Measurements from ENCODE around the gene SLCO3A1.
"Not testable (repeated sequence)": the region's sequence is repeated elsewhere in the genome, so short reads cannot be mapped to it uniquely, and the experiment has no call there.

The SLCO3A1 gene

DNA sequence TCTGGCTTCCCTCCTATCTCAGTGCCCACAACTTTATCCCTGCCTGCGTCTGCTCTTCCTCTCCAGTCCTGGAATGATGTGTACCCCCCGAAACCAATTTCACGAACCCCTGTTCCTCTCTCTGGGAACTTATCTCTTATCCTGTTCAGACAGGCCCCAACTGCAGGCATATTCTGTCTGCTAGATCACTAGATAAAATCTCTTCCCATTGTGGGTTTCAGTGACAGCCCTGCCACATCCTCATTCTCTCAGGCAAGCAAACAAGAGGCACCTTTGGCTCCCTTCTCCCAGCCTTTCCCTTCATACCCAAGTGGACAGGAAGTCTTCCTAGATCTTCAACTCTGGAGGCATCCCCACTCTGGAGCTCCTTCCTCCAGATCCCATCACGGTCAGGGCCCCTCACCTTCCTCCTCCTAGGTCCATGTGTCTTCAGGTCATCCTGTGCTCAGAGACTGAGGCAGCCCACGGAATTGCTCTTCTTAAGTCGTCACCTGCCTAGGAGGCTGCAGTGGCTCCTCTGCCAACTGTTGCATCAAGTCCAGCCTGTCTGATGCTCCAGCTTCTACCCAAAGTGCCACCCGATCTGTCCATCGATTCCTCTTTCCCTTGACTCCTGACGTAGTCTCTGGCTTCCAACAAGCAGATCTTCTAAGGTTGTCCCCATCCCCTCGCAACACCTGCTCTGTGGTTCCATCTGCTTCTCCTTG, 190.8 kb downstream of the SLCO3A1 start:
- DNase-seq: no peak

DNA sequence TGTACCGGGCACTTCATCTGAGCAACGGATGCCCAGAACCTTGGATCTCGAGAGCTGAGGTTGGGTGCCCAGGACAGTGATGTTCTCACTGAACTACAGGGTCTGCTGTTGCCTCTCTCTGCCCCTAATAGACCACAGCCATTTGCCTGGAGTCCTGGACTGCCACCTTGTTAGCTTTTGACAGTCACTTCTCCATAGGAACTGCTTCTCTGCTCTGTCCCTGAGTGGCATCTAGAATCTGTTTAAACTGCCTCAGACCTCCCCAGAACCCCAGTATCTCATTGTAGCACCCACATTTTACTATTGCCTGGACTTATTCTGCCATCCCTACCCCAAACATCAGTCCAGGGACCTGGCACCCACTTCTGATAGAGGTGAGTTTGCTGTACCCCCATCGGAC, 194.4 kb downstream of the SLCO3A1 start:
- no peak for DNase-seq

DNA sequence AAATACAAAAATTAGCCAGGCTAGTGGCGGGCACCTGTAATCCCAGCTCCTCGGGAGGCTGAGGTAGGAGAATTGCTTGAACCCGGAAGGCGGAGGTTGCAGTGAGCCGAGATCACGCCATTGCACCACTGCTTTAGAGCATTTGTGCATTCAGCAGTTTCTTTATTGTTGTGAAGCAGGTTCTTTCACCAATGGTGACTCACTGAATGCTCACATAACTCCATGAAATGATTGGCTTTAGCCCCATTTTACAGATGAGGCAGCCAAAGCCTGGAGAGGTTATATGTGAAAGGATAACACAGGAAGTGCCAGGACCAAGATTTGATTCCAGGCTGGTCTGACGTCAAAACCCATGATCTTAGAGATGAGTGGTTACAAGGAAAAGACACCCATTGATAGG, 195.2 kb downstream of the SLCO3A1 start:
- no peak for DNase-seq

DNA sequence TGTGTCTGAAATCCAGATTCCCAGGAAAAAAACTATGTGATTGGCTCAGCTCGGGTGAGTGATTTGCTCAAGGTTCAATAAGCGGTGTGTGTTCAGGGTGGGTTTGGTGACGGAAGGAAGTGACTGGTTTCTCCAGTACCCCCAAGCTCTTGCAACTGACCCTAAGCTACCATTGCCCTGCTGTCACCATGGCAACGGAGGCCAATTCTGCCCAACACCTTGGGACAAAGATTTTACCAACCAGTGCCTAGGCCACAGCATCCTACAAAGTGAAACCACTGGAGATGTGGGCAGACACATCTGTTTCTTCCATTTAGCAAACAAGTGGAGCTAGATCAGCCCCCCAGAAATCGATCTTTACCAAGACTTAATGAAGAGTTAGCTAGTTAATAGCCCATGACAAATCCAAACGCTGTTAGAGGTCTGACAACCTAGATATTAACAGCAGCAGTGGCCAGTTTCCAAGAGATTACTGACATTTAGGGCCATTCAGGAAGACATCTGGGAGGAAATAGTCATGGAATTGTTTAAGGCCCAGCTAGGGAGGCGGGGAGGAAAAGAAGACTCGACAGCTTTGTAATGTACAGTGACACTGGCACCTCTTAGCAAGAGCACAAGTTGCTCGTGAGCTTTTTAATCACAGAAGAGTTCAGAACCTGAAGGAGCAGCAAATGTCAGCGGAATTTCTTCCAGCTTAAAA, 195.9 kb downstream of the SLCO3A1 start:
- no peak for DNase-seq

DNA sequence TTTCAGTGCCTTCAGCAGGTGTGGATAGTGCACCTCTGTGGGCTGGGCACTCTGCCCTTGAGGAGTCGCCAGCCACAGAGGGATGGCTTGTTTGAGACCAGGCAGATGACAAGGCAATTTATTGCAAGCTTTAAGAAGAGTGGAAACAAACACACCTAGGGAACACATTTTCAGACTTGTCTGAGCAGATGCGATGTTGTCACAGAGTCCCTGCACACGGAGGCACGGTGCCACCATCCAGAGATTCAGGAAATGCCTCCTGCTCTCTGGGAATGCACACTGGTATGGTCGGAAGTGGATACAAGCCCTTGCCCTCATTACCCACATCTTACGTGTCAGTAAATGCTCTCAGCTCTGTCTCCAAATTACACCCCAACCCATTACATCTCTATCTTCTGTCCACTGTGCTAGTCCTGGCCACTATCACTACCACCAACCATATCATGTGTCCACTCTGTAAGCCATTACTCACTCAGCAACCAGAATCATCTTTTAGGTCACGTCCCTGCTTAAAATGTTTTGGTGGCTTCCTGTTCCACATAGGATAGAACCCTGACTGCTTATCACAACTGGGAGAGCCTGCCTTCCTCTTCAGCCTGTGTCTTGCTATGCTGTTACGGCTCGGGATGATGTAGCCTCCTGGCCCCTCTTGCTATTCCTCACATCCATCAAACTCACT, 196.9 kb downstream of the SLCO3A1 start:
- DNase-seq: no peak

DNA sequence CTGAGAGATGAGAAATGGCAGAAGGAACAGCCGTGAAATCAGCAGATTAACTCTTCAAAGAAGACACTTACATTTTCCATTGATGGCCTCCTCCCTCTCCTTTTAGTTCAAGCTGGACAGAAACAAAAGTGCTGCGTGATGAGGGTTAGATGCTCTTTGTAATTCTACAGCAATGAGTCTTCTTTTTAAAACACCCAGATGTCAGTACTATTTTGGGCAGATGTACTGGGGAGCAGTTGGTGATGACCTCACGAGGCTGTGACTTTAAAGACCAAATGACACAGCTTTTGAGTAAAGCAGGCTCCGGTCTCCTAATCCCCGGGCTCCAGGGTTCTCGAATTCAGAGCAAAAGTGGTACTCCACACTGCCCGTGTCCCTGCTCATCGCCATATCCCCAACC, 198.2 kb downstream of the SLCO3A1 start:
- DNase-seq: no peak

DNA sequence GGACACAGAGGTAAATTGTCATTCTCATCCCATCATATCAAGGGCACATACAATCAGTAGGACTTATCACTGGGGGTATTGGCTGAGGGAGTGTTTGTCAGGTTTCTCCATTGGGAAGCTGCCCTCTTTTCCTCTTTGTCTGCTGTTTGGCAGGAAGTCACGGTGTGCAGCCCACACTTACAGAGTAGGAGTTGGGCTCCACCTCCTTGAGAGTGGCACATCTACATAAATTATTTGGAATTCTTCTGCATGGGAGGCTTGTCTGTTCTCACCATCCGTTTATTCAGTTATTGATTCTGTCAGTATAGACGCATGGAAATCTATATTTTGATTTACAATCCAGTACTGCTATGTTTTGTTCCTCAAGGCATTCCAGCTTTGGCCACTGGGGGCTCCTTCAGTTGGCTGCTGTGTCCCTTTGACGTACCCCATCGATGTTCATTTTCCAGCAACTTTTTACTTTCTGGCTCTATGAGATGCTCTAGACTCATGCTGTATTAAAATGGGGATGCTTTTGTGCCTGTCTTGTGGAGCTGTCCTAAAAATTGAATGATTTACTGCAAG, 200.3 kb downstream of the SLCO3A1 start:
- no peak for DNase-seq

DNA sequence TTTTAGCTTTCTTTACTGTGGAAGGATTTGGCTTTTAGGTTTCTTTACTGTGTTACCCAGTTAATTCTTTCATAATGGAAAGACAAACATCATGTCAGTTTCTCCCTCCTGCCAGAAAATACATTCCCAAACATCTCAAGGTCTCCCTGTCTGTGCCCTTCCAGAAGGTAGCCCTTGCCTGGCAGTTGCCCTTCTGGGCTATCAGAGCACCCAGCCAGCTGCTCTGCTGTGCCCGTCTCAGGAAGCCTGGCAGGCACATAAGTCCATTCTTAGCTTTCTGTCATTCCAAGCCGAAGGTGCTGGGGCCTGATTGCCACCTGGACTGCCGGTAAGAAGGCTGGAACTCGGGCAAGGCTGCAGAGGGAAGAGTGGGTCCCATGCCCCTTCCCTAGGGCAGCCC, 203.4 kb downstream of the SLCO3A1 start:
- no peak for DNase-seq

DNA sequence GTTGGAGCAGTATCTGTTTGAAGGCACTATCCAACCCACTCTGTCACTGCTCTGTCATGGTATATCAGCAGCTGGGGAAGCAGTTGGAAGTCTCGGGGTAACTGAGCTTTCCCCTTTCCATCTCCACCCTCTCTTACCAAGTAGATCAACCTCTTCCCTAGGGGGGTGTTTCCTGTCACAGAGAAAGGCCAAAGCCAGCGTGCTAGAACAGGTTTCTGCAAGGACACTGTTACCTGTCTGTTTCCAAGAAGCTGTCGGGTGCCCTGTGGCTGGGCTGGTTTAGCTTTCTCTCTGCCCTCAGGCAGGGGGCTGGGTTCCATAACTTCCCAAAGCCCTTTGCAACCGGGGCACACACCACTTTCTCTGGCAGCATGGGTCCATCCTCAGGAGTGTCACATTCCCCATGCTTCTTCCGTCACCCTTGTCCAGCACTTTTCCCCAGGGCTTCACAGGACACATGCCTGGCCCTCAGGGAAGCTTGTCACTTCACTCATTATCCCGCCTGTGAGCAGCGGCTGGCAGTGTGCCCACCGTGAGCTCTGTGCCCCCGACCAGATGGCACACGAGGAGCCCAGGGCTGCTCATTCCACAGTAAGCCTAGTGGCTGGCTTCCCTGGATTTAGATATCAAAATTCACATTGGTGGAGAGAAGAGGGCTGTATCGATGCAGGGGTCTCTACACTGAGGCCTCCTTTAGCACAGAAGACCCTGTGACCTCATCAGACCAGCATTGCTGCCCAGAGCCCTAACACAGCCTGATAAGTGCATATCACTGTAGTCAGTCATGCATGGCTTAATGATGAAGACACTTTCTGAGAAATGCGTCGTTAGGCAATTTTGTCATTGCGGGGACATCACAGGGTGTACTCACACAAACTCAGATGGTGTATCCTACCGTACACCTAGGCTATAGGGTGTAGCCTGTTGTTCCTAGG, 205.8 kb downstream of the SLCO3A1 start:
- no peak for DNase-seq

DNA sequence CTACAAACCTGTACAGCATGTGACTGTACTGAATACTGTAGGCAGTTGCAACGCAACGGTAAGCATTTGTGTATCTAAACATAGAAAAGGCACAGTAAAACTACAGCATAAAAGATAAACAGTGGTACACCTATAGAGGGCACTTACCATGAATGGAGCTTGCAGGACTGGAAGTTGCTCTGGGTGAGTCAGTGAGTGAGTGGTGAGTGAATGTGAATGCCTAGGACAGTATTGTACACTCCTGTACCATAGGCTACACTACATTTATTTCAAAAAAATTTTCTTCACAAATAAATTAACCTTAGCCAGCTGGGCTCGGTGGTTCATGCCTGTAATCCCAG, 206.4 kb downstream of the SLCO3A1 start:
- DNase-seq: not testable (repeated sequence)

DNA sequence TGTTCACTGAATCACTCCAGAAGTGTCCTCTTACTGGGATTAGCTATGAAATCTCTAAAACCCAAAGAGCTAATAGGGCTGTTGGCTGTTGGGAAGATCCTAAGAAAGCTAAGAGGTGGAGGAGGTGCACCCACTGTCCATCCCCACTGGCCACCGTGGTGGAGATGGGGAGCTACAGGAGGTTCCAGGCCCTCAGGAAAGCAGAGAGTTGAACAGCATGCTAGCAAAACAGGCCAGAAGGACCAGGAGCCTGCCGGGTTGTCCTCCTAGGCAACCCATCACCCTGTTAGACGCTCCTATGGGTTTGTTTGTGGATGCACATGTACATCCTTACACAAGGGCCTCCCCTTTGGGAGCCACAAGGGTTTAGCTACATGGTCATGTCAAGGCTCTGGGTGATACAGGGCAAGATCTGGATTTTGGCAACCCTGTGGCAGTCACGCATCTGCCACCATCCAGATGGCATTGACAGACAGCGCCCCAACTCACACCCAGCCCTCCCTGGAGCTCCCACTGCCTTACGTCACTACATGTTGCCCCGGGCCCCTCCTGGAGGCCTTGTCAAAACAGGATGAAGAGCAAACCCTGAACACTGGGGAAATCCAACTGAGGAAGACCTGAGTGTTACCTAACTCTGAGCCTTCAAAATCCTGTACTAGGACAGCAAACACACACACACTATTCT, 208.1 kb downstream of the SLCO3A1 start:
- DNase-seq: no peak

DNA sequence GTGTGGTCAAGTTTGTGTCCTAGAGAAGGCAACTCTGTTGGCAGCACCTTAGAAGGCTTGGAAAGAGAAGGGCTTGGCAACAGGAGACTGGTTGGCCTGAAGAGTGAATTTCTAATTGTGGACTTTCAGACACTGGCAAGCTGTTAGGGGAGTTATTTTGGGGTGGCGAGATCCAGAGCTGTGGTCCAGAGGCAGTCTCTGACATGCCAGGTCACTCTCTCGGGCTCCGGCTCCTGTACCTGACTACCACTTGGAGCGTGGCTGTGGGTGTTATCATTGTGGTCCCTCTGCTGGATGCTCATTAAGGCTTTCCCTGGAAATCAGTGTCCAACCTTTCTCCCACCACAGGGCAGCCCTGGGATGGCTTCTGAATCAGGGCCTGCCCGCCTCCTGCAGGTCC, 209.0 kb downstream of the SLCO3A1 start:
- no peak for DNase-seq

DNA sequence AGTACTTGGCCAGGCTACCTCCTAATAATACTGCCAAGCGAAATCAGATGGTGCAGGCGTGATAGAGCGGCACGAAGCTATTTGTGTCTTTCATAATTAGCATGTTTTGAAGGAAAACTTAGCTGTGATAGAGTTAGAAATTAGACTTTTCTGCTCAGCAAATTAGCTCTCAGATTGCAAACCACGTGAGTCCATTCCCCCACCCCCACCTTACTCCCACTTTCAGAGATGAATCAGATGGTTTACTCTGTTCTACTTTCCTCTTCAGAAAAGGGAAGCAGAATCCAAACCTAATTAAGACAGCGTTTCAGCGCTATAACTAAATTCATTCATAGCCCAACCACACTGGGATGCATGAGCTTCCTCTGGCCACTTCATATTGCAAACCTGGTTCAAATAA, 214.6 kb downstream of the SLCO3A1 start:
- no peak for DNase-seq

DNA sequence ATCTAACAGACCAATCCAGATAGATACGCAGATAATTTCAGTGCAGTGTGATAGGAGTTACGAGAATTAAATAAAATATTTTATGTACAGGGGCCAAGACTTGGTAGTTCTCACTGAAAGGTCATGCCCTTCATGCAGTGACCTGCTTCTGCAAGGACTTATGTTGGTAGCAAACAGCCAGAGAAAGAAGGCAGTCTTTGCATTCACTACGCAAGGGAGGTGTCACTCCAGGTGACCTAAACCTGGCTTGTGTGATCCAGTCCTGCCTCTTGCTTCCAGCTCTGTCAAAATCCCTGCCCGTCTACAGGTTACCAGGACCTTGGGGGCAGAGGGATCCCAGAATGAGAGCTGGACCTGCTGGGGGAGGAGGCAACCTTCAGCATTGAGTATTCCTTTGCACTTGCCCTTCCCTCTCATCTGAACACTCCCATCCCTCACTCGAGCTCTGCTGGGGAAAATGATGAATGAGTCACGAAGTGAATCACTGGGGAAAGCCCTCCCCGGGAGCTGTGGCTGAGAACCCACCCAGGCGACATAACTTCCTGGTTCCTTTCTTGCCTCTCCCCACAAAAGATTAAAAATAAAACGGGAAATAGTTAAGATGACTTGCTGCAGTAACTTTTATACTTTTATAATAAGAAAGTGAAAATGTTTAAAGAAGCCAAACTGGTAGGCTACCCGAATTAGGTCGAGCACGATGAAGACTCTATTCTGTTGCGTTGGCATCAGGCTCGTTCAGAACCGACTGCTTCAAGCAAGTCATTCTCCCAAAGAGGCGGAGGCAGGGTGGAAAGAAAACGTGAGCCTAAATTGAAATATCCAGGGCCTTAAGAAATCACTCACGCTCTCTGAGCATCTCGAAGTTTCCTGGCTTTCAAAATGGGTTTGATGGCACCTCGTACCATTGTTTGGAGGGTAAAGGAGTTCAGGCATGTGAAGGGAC, 216.1 kb downstream of the SLCO3A1 start:
- DNase-seq: no peak

DNA sequence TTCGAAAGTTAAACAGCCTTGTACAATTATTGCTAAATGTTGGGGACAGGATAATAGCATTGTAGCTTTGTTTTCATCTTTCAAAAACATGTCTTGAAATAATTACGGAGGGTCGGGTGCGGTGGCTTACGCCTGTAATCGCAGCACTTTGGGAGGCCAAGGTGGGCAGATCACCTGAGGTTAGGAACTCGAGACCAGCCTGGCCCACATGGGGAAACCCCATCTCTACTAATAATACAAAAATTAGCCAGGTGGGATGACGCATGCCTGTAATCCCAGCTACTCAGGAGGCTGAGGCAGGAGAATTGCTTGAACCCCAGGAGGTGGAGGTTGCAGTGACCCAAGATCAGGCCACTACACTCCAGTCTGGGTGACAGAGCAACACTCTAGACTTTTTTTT, 216.7 kb downstream of the SLCO3A1 start:
- not testable (repeated sequence) for DNase-seq

DNA sequence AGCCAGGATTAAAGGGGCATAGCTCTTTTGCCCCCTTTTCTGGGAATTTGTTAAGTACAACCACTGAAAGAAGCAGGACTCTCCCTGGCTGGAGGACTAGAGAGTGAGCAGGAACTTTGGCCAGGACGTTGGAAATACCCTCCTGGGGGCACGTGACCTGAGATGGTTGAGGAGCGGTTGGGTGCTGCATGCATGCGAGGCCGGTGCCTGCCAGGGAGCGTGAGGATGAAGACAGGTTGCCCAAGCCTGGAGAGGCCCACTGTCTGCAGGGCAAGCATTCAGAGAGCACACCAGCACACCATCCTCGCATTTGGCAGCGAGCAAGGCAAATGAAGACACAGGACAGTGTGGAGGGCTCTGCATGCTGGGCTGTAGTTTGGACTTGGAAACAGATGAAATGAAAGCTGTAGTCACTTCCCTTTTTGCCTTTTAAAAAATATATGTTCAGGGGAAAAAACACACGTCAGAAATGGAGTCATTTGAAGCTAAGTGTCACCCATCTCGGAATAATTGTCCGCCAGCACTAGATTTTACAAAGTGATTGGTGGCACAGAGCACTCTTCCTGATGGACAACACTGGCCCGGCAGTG, 217.6 kb downstream of the SLCO3A1 start:
- DNase-seq: no peak

DNA sequence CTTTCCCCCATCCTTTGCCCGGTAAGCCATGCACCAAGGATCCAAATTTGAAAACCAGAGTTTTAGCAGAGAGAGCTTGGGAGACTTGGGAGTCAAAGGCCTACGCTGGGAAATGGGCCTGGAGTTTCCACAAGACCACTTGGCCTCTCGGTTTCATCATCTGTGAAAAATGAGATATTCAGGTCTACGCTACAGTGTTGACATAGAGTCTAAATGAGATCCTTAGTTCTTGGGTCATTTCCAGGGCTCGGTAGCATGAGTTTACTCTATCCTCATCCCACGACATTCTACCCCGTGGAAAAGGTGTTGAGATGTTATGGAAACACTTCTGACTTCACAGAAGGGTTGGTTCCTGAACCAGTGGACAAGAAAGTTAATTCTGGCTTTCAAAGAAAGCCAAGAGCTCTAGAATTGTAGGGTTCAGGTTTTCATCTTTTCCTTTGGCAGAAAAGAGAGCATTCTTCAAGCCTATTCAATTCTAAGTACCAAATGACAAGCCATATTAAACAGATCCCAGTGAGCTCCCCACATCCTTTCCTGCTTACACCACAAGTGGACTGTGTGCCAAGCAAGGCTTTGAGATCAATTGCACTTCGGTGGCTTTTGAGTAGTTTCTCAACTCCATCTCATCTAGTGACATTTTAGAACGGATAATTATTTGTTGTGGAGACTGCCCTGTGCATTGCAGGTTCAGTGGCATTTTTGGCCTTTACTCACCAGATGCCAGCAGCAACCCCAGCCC, 219.7 kb downstream of the SLCO3A1 start:
- no peak for DNase-seq

DNA sequence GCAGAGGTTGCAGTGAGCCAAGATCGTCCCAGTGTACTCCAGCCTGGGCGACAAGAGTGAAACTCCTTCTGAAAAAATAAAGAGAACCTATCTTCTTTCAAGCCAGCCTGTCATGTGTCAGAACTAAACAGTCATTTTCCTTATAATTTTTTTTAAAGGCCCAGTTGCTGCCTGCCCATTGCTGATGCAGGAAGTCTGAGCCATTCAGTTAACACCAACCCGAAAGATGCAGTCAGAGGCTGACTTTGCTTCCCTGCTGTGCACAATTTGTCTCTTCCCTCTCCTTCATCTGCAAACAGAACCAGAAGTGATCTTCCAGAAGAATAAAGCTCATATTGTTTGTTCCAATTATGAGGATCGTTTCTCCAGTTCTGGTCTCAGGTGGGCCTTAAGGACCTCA, 220.6 kb downstream of the SLCO3A1 start:
- no peak for DNase-seq

DNA sequence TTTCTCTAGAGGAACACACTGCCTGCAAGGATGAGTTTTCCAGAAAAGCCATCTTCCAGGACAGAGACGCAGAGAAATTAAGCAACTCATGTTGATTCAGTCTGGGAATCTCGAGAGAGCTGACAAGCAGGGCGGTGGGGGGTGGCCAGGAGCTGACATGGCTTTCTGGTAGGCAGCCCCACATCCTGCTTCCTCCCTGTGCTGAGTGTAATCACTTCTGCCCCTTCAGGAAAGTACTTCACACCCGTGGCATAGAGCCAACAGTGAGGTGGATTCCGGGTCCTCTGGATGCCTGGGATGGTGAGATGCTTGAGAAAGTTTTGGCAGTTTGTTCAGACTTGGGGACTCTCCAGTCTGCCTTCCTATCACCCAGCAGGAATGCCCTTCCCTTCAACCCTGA, 221.1 kb downstream of the SLCO3A1 start:
- no peak for DNase-seq

DNA sequence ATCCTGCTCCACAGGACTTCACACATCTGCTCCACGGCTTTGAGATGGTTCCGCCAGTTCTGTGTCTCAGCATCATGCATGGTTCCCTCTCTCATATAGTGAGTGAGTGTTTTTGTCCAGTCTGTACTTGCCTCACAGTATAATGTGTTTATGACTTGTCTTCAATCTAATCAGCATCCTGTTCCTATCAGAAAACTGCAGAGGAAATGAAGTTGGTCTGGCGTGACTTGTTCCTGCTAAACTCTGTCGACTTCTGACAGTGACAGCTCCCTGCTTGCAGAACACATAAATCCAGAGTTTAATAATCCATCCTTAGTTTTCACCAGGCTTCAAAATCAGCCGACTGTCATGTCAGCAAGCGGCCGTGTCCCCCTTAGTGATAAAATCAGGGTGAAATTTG, 222.3 kb downstream of the SLCO3A1 start:
- no peak for DNase-seq
